ENCODE measurements around the gene TRIM44.
"Not testable (repeated sequence)": the region's sequence is repeated elsewhere in the genome, so short reads cannot be mapped to it uniquely, and the experiment has no call there.

TRIM44 gene

GRCh38 chr11:35721651-35722282 lies 59.2 kb downstream of the TRIM44 start:
- FAIRE-seq = no peak

- FAIRE-seq = no peak
Measured at GRCh38 chr11:35722641-35723040, 60.1 kb downstream of the TRIM44 start.

- no peak for FAIRE-seq
Measured at GRCh38 chr11:35723493-35723892, 60.9 kb downstream of the TRIM44 start.

GRCh38 chr11:35723913-35724312 lies 61.3 kb downstream of the TRIM44 start:
- FAIRE-seq = no peak

GRCh38 chr11:35725885-35726284 lies 63.3 kb downstream of the TRIM44 start:
- FAIRE-seq = no peak

GRCh38 chr11:35727140-35727539 lies 64.6 kb downstream of the TRIM44 start:
- FAIRE-seq = no peak

- no peak for FAIRE-seq
Measured at GRCh38 chr11:35730254-35730653, 67.7 kb downstream of the TRIM44 start.

GRCh38 chr11:35734669-35735410 lies 72.3 kb downstream of the TRIM44 start:
- no peak for FAIRE-seq

GRCh38 chr11:35735411-35735810 lies 72.8 kb downstream of the TRIM44 start:
- FAIRE-seq = no peak

- FAIRE-seq = no peak
Measured at GRCh38 chr11:35735903-35736302, 73.3 kb downstream of the TRIM44 start.

- no peak for FAIRE-seq
Measured at GRCh38 chr11:35736952-35737351, 74.4 kb downstream of the TRIM44 start.

- no peak for FAIRE-seq
Measured at GRCh38 chr11:35740061-35740799, 77.7 kb downstream of the TRIM44 start.

- FAIRE-seq = no peak
Measured at GRCh38 chr11:35742707-35743454, 80.3 kb downstream of the TRIM44 start.

- FAIRE-seq = no peak
Measured at GRCh38 chr11:35746356-35747153, 84.0 kb downstream of the TRIM44 start.

- FAIRE-seq = no peak
Measured at GRCh38 chr11:35747668-35748067, 85.1 kb downstream of the TRIM44 start.

- FAIRE-seq = no peak
Measured at GRCh38 chr11:35748644-35749043, 86.1 kb downstream of the TRIM44 start.

- no peak for FAIRE-seq
Measured at GRCh38 chr11:35750315-35750714, 87.7 kb downstream of the TRIM44 start.

- no peak for FAIRE-seq
Measured at GRCh38 chr11:35750981-35751663, 88.5 kb downstream of the TRIM44 start.

GRCh38 chr11:35751664-35752061 lies 89.1 kb downstream of the TRIM44 start:
- no peak for FAIRE-seq

GRCh38 chr11:35752115-35752514 lies 89.5 kb downstream of the TRIM44 start:
- no peak for FAIRE-seq

- FAIRE-seq = not testable (repeated sequence)
Measured at GRCh38 chr11:35753573-35753972, 91.0 kb downstream of the TRIM44 start.

GRCh38 chr11:35759951-35760350 lies 97.4 kb downstream of the TRIM44 start:
- not testable (repeated sequence) for FAIRE-seq
